GM21576 (cell line): ENCODE results near the gene ATG9A.
A peak's percentile ranks its signal among the peaks of the same experiment; 100 is the strongest.

Source experiments
- ATAC-seq: cut with Tn5 transposase; IDR thresholded peaks from one replicate; pipeline ENCODE4 v1.9.1; 2021; ENCODE audit warnings: mild to moderate bottlenecking, moderate library complexity; ENCODE audit not compliant: unreplicated experiment

The ATG9A gene

DNA sequence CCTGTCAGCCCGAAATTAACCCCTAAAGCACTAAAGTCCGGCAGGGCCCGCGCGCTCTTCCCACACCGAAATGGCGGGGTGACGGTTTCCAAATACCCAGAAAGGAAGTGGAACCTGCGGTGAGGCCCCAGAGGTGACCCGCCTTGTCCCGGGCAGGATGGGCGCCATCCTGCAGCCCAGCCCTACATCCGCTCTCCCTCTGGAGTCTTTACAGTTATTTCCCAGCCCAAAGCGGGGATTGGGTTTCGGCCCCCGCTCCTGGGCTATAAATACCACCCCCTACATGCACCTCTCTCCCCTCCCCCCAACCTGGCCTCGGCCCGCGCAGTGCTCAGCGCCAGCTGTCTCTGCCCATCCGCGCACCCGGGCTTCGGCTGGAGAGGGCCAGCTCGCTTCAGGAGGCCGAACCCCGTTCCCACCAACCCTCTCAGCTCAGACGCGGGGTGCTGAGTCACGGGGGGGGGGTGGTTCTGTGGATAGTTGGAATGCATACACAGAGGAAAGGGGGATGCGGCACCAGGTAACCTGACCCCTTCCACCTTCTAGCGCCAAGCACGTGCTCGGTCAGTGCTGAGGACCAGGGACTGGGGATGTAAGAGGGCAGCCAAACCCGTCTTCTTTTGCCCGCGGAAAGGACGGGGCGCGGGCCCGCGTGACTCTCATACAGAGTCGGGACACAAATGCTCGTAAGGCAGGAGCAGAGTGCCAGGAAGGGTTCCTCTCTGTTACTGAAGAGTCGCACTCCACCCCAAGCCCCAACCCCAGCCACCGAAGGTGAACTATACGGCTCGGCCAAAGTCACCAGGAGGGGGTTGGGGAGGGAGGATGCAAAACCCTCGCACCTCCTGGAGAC, 23.7 kb upstream of the ATG9A start, which contains the start of gene TUBA4B:
TSS of gene TUBA4B (plus strand) at position 344 of the 853 bp plus-strand sequence. CDS start at position 509, 165 bp downstream.
- peak; percentile 2 for ATAC-seq

DNA sequence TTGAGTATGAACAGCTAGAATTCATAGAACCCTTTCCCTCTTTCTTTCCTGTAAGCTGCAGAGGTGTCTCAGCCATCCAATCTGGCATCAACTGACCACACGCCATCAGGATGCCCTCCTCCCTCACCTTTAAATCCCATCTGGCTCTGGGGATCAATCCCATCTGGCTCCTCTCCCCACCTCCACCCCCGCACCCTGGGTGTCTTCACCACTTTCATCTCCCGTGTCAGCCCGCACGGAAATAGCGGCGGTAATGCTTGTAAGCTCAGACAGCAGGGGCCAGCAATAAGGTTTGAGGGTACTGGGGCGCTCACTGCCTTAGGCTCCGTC, 23.1 kb upstream of the ATG9A start:
- no peak for ATAC-seq

DNA sequence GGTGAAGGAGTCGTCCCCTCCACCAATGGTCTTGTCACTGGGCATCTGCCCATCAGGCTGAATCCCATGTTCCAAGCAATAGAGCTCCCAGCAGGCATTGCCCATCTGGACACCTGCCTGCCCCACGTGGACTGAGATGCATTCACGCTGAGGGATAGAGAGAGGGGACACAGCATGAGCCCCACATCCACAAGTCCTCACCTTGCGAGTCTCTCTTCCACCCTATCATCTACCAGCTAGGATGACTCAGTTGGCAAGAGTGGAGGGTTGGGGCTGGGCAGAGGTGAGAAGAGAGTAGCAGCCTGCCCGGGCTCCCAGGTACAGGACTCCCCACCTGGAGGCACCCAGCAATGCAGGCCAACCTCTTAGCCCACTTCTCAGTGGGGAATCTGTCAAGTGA, 22.6 kb upstream of the ATG9A start:
- ATAC-seq: no peak

DNA sequence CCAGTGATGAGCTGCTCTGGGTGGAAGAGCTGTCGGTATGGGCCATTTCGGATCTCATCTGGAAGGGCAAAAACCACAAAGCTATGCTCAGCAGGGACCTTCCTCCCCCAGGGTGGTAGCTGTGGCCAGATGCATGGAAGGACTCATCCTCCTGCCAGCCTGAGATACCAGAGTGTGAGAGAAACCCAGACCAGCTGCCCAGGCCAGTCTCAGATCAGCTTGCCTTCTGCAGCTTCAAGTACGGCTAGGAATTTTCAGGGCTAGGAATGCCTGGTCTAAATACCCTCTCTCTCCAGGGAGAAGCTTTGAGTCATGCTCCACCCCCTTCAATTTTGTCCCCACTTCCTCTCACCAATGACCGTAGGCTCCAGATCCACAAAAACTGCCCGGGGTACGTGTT, 22.2 kb upstream of the ATG9A start:
- ATAC-seq: no peak

DNA sequence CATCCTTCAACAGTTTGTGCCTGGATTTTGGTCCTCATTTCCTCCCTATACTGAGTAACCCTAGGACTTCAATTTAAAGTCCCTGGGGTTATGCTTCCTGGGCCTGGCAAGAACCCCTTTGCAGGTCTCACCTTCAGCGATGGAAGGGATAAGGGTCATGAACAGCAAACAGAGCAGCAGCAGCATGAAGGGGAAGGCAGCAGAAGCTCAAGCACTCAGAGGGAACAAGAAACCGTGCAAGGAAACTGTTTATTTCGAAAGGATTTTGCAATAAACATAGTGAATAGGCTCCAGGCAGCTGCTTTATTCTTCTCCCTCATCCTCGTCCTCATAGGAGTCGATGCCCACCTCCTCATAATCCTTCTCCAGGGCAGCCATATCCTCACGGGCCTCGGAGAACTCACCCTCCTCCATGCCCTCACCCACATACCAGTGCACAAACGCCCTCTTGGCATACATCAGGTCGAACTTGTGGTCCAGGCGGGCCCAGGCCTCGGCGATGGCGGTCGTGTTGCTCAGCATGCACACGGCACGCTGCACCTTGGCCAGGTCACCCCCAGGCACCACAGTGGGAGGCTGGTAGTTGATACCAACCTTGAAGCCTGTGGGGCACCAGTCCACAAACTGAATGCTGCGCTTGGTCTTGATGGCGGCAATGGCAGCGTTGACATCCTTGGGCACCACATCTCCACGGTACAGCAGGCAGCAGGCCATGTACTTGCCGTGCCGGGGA, 20.8 kb upstream of the ATG9A start:
- no peak for ATAC-seq

DNA sequence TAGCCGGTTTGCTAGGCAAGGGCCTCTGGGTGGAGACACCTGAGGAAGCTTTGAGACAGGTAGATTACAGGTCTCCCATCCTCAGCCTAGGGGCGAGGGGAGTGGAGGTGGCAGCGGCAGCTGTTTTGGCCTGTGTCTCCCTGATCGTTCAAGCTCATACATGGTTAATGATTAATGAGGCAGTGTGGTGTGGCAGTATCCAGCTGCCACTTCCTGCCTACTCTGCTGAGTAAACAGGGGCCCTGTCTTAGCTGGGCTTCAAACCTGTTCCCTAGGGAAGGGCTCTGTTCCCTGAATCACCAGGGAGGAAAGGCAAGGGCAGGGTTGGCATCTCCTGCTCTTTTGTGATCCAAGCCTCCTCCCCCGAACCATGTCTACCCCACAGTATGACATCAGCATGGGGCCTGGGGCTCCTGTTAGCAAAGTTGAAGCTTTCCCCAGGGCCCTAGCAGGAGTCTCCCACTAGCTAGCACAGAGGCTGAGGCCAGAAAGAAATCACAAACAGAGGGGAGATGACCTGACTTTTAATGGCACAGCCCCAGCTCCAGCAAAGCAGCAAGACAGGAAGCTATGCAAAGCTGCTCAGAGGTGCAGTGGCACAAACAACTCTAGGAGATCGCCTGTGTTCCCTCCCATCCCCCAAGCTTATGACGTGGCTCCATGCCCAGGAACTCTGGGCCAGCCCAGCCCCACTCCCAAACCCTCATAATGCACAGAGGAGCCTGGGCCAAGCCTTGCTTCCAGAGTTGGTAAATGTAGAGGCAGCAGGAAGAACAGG, 20.0 kb upstream of the ATG9A start:
- ATAC-seq: peak; percentile 30

DNA sequence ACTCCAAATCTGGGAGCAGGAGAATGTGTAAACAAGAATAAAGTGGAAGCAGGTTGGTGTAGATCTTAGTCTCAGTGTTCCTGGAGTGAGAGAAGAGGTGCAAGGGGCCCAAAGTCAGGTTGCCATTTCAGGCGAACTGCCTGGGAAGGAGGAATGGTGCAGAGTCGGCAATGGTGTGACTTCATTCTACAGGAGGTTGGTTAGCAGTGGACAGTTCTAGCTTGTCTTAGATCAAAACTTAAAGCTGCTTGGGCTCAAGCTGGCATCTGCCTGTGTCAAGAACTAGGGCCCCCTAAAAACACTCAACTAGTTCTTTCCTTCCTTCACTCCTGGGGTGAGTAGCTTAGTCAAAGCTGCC, 19.4 kb upstream of the ATG9A start:
- ATAC-seq: no peak

DNA sequence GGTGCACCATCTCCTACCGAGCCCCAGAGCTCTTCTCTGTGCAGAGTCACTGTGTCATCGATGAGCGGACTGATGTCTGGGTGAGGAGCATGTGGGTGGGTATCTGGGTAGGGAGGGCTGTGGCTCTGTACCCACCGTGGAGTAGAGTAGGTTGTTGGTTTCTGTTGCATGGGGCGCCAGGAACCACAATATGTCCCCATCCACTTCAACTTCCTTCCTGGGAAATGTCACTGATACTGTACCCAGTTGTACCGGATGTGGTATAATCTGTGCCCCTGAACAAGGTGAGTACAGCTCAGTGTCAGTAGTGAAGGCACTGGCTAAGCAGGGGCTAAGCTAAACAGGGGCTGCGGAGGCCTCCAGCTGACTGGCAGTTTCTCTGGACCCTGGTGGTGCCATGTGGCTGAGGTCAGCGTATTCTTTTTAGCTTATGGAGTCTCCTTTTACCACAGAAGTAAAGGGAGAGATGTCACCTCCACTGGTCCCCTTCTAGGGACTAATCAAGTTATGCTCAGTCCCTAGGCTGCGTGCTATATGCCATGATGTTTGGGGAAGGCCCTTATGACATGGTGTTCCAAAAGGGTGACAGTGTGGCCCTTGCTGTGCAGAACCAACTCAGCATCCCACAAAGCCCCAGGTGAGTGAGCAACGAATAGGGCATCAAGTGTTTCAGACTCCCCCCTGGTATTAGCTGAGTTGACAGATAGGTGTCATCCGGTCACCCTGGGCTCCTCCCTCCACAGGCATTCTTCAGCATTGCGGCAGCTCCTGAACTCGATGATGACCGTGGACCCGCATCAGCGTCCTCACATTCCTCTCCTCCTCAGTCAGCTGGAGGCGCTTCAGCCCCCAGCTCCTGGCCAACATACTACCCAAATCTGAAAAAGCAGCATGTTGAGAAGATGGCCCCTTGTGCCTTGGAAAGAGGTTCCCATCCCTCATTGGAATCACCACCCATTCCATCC, 18.5 kb upstream of the ATG9A start:
- no peak for ATAC-seq

DNA sequence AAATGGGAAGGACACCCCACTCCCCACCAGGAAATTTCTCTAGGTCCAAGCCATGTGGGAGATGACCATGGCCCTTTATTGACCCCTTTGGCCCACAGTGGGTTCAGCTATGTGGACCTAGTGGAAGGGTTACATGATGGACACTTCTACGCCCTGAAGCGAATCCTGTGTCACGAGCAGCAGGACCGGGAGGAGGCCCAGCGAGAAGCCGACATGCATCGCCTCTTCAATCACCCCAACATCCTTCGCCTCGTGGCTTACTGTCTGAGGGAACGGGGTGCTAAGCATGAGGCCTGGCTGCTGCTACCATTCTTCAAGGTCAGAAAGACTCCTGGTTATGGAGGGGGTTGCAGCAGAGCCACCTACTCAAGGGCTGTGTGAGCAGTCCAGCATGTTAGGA, 17.1 kb upstream of the ATG9A start:
- no peak for ATAC-seq

DNA sequence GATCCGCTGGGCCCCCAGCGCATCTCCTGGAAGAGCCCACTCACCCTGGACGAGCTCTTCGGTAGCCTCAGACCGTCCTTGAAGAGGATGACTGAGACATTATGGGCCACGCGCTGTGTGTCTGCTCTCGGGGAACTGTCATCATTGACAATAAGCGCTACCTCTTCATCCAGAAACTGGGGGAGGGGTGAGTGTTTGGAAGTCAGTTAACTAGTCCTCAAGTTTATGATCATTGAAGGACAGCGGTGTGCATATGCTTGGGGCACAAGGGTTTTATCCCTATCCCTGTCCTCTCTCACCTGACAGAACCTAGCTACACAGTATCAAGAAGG, 16.4 kb upstream of the ATG9A start:
- no peak for ATAC-seq

DNA sequence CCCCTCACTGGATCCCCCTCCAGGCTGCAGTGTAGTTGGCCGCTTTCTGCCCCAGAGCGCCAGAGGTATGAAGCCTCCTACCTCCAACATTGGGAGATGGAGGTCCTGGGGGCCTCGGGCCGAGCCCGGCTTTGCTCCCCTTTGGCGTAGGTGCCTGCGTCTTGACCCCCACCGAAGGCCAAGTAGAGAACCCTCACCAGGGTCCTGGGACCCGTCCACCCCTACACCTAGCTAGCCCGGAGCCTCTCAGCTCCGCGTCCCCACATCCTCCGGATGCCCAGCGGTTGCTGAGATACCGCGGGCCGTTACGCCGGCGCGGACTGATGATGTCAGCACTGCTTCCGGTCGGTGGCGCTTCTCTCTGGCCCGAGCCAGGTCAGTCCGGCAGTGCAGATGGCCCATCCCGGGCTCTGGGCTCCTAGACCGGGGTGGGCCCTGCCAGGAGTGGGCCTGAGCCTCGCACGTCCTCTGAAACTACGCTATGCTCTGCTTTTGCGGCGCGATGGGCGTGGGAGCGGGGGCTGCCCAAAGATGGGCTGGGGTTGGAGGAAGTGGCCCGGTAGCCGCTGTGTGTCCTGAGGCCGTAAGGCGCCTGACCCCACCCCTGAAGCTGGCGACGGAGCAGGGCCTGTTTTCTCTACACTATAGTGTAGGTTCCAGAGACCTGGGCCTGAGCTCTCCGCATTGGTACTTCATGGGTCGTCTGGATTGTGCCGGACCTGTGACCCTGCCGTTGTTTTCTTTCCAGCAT, 15.9 kb upstream of the ATG9A start, which contains the start of the genes GLB1L and STK16:
TSS of gene GLB1L (minus strand) at position 297 of the 751 bp plus-strand sequence. CDS start 1,871 bp downstream, outside the sequence.
TSS of gene STK16 (plus strand) at position 332 of the 751 bp plus-strand sequence. CDS start 521 bp downstream, outside the sequence.
- ATAC-seq: peak; percentile 63

DNA sequence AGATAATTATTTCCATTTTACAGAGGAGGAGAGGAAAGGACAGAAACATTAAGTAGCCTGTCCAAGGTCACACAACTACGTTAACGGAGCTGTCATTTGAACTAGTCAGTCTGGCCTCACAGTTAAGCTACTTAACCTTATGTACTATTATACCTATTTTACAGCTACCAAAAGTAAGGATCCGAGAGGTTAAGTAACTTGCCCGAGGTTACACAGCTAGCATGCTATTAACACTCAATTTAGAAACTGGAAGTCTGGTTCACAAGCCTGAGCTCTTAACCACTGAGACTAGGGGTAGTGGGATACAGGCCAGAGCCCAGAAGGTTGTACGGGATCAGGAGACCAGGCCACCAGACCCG, 15.3 kb upstream of the ATG9A start:
- ATAC-seq: no peak

DNA sequence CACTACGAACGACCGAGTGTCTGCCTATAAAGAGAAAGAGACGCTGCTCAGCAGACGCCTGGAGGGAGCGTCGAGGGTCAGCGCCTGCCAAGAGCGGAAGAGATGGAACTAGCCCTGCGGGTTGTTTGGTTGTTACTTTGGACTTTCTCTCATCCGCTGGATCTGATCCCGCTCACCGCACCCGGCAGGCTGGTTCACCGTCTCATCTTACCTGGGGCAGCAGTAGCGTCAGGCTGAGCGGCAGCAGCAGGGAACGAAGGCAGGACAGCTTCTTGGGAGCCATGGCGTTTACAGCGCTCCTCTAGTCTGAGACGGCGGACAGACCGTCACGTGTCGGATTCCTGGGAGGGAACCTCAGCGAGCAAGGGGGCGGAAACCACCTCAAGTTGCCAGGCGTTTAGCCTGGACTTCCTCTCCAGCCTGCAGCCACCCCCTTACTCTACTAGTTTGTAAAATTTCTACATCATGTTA, 13.9 kb upstream of the ATG9A start:
- ATAC-seq: no peak

DNA sequence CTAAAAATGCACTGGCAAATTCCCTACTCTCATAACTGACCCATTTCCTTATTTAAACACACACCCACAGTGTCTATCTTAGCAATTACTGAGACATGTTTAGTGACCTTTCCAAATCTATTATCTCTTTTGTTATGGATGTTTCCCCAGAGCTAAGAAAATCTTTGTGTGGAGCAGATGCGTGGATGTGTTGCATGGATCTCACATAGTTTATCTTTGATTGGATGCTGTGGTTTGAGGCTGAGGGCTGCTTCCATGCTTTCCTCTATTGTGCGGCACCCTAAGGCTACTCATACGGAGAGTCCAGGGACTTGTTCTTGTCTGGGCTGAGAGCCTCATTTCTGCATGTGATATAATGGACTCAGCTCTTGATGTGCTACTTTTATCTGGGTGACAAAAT, 4.9 kb upstream of the ATG9A start:
- no peak for ATAC-seq

DNA sequence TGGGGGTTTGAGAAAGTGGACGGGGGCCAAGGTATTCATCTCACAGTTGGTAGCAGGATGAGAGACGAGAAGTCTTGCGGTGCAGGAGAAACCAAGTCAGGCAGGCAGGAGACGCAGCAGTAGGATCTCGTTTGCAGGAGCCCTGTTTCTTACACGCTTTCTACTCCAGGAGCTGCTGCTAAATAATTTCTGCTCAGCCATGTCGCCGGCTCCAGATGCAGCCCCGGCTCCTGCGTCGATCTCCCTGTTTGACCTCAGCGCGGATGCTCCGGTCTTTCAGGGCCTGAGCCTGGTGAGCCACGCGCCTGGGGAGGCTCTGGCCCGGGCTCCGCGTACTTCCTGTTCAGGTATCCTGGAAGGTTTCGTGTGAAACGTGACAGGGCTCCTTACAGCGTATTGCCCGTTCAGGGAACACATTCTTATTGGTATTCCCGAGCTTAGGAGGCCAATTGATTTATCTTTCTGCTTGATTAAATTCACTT, 664 bp upstream of the ATG9A start:
- ATAC-seq: peak; percentile 27

DNA sequence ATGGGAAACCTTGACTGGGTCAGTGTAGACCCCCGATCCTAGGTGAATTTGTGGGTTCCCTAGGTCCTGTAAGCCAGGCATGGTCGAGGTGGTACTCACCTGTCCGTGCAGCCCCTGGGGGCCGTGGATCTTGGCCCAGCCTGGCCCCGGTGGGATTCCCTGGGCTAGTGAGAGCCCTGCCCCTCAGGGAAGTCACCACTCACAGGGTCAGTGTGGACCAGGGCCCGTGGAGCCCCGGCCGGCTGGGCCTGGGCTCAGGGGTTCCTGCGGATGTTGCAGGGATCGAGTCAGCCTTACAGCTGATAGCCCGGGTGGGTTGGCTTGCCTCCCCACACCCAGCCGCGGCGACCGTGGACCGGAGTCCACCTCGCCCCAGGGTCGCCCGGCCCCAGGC, 528 bp downstream of the ATG9A start:
- peak; percentile 9 for ATAC-seq

DNA sequence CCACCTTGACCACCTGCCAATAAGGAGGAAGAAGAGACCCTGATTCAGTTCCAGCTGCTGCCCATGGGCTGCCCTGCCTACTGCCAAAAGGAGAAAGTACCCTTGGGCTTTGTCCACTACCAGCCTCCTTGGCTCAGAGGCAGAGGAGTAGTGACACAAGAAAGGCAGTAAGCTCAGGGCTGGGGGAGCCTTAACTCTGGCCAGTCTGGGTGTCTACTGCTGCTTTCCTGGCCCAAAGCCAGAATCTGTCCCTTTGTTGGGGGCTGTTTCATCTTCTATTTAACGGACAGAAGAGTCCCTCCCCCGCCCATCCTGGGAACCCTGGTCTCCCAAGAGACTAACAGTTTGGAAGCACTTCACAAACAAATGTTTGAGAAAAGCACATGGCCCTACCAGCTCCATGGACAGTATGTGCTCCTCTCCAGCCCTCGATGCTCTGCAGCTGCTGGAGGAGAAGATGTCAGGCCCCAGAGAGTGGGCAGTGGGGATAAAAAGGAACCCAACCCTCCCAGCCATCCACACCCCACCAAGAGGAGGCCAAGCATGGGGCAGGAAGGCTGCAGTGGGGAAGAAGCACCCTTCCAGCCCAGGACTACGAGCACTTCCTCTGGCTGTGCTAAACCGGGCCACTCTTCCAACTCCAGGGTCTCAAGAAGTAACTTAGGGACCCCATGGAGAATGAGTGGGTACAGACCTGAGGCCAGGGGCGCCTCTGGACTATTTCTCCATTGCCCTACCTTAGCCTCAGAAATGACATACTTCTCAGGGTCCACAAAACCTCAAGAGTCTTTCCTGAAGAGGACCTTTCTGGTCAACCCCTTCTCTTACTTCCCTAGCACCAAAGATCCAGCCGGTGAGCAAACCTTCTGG, 1.2 kb downstream of the ATG9A start:
- no peak for ATAC-seq

DNA sequence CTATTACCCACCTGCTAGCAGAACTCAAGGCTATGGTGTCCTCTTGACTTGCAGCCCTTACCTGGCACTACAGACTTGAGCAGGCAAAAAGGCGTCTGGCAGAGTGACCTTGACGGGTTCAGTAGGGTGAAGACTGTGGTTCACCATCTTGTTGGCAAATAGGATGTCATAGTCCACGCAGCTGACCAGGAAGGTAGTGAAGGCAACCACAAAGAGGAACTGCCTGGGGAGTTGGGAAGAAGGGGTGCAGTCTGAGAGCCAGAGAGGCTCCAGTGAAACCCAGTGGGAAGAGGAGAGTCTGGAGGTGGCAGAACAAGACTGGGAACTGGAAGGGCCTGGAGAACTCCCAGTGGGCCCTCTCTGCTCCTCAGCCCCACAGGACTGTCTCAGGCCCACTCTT, 4.1 kb downstream of the ATG9A start:
- no peak for ATAC-seq
